ENCODE measurements around the gene TECTB.

The TECTB gene

GRCh38 chr10:112311481-112311880, 28.3 kb downstream of the TECTB start:
- DNase-seq: no peak

- DNase-seq: no peak
Observed at GRCh38 chr10:112313234-112313633, 30.0 kb downstream of the TECTB start.

GRCh38 chr10:112313911-112314310, 30.7 kb downstream of the TECTB start:
- no peak for DNase-seq

- DNase-seq: peak; percentile 75
Observed at GRCh38 chr10:112314822-112315474, 31.7 kb downstream of the TECTB start.

GRCh38 chr10:112327678-112328077, 44.5 kb downstream of the TECTB start:
- DNase-seq: no peak

GRCh38 chr10:112330162-112330561, 47.0 kb downstream of the TECTB start:
- no peak for DNase-seq

GRCh38 chr10:112330607-112331160, 47.5 kb downstream of the TECTB start:
- no peak for DNase-seq

GRCh38 chr10:112332022-112332421, 48.8 kb downstream of the TECTB start:
- no peak for DNase-seq

- no peak for DNase-seq
Observed at GRCh38 chr10:112332509-112333228, 49.5 kb downstream of the TECTB start.

GRCh38 chr10:112333452-112333851, 50.3 kb downstream of the TECTB start:
- DNase-seq: no peak

- no peak for DNase-seq
Observed at GRCh38 chr10:112335111-112335867, 52.1 kb downstream of the TECTB start.

- DNase-seq: no peak
Observed at GRCh38 chr10:112335868-112336265, 52.7 kb downstream of the TECTB start.

GRCh38 chr10:112336556-112337201, 53.5 kb downstream of the TECTB start:
- DNase-seq: no peak

- no peak for DNase-seq
Observed at GRCh38 chr10:112338957-112339356, 55.8 kb downstream of the TECTB start.

GRCh38 chr10:112340601-112341000, 57.4 kb downstream of the TECTB start:
- DNase-seq: no peak

- DNase-seq: no peak
Observed at GRCh38 chr10:112343056-112343806, 60.0 kb downstream of the TECTB start.

- no peak for DNase-seq
Observed at GRCh38 chr10:112344261-112344660, 61.1 kb downstream of the TECTB start.

- DNase-seq: no peak
Observed at GRCh38 chr10:112345202-112345601, 62.0 kb downstream of the TECTB start.

- no peak for DNase-seq
Observed at GRCh38 chr10:112345743-112346142, 62.5 kb downstream of the TECTB start.

GRCh38 chr10:112346774-112347173, 63.6 kb downstream of the TECTB start:
- DNase-seq: no peak

GRCh38 chr10:112347709-112348671, 64.8 kb downstream of the TECTB start:
- DNase-seq: no peak
